NCI-H345 treated with DMSO at 0.1 percent for 48 hours (cell line): Measurements from ENCODE around the gene ABLIM2.

Source experiments
- DNase-seq: peaks from one replicate; lab custom pipeline; 2025; ENCODE audit not compliant: unreplicated experiment; lab: John Stamatoyannopoulos, UW

ABLIM2 gene

GRCh38 chr4:8176547-8177399, 18.2 kb upstream of the ABLIM2 start:
- DNase-seq, result peak; percentile 29

DNA sequence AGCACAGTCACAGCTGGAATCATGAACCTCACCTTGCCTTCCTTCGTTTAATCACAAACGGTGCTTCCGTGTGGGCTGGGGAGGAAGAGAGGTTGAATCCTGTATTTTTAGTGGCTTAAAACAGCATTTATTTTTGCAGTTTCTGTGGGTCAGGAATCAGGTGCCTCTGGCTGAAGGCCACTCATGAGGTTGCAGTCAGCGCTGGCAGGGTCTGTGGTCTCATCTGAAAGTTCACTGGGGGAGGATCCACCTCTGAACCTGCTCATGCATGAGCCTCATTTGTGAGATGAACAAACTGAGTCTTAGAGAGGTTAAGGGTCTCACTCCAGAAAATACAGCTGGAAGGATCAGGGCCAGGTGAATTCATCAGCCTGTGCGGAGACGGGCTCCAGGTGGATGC, 17.1 kb upstream of the ABLIM2 start:
- no peak for DNase-seq

GRCh38 chr4:8174970-8175369, 16.4 kb upstream of the ABLIM2 start:
- no peak for DNase-seq

- DNase-seq, result no peak
Observed at GRCh38 chr4:8173492-8174242, 15.1 kb upstream of the ABLIM2 start.

DNA sequence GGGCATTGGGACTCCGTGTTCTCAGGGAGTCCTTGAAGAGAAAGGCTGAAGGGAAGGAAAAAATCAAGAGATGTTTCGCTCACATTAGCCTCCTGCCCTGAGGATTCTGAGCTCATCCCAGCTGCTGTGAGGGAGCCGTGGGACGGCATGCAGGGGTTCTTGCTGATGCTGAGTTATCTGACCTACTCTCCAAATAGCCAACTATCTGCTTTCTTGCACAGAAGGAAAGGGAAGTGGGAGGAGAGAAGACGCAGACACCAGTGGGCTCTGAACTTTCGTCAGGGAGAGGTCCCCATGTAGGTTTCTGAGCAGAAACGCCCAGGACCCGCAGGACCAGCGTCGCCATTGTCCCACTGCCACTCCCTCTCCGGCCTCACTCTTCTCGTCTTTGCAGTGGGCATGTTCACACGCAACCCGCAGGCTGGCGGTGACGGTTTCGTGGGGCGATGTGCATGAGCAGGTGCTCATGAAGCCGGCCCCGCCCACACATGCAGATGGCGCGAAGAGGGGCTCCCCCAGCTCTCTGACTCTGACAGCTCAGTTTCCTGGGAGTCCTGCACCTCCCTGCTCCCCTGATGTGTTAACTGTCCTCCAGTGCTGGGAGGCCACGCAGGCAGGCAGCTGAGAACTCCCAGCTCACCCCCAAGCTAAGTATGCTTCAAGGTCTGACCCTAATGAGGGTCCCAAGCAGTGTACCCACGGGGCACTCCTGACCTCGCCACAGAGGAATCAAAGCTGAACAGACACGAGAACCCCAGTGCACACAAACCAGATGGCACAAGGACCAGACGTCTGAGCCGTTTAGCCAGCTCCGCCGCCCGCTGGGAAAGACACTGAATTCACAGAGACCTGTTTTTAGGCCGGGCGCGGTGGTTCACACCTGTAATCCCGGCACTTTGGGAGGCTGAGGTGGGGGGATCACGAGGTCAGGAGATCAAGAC, 13.6 kb upstream of the ABLIM2 start:
- DNase-seq, result no peak

- DNase-seq, result no peak
Observed at GRCh38 chr4:8171266-8171665, 12.7 kb upstream of the ABLIM2 start.

DNA sequence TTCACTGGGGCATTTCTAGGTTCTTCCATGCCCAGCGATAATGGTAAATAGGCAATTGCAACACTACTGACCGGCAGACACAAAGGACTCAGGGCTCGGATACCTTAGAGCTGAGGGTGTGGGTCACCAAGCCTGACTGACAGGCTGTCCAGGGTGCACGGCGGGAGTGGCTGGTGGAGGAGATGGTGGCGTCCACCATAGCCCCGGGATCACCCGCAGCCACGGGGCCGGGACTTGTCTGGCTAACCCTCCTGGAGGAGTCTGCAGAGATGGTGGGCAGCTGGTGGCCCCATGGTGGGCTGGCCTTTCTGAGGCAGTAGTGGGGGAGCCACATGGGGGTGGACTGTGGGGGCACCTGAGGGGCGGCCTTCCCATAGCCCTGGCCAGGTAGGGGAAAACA, 11.7 kb upstream of the ABLIM2 start:
- DNase-seq, result no peak

- no peak for DNase-seq
Observed at GRCh38 chr4:8169763-8170162, 11.2 kb upstream of the ABLIM2 start.

GRCh38 chr4:8168832-8169598, 10.4 kb upstream of the ABLIM2 start:
- DNase-seq, result no peak

- DNase-seq, result no peak
Observed at GRCh38 chr4:8168232-8168631, 9.6 kb upstream of the ABLIM2 start.

GRCh38 chr4:8167815-8168214, 9.2 kb upstream of the ABLIM2 start:
- DNase-seq, result no peak

DNA sequence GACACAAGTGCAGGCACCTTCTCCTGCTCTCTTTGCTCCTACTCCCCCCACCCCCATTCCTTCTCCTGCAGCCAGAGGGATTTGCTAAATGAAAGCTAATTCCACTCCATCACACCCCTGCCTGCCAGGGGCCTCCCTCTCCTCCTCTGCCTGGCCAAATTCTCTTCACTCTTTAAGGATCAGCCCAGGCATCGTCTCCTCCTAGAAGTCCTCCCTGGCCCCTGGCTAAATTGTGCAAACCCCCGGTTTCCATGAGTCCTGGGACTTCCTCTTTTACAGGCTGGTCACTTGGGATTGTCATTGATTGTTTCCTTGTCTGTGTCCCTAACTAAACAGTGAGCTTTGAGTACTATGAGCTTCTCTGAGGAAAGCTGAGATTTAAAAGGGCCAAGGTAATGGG, 8.7 kb upstream of the ABLIM2 start:
- DNase-seq, result no peak

- no peak for DNase-seq
Observed at GRCh38 chr4:8165374-8165896, 6.8 kb upstream of the ABLIM2 start.

GRCh38 chr4:8164687-8165086, 6.1 kb upstream of the ABLIM2 start:
- no peak for DNase-seq

- no peak for DNase-seq
Observed at GRCh38 chr4:8164194-8164565, 5.6 kb upstream of the ABLIM2 start.

DNA sequence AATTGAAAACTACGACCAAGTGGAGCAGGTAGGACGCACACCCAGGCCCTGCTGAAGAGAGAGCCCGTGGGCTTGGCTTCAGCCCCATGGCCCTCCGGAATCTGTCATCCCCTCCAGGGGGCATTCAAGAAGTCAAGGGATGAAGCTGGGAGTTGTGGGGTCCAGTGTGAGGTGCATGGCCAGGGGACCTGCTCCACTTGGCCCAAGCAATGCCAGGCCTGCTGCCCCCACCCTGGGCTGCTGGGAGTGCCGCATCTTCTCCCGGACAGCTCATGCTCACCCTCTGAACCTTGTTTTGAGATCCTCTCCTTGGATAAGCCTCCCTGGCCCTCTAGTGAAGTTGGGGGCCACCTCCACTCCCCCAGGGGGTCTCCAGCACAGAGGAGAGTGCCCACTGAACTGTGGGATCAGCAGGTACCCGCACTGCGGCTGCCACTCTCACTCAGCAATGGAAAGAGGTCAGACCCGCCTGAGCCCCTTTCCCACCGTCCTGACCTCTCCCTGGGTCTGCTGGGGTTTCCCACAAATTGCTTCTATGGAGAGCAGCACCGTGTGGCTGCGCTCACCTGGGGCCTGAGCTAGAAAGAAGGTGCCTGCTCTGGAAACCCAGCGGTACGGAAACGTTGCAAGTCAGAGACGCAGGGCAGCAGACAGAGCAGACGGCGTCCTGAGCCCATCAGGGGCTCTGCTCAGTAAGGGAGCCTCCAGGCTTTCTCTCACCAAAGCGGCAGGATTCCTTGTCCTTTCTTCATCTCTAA, 5.0 kb upstream of the ABLIM2 start:
- no peak for DNase-seq

GRCh38 chr4:8163026-8163425, 4.4 kb upstream of the ABLIM2 start:
- DNase-seq, result no peak

DNA sequence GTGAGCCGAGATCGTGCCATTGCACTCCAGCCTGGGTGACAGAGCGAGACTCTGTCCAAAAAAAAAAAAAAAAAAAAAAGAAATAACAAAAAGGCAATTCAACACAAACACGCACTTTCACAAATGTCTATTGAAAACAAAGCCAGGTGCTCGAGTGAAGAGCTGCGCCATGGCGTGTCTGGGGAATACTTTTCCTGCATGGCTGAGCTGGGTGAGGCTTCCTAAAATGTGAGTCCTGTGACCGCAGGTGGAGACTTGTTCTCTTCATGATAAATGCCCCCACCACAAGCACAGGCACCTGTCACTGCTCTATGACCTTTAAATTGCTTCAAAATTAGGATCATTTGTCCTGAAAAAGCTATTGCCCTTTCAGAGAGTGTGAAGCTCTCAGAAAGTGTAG, 4.0 kb upstream of the ABLIM2 start:
- DNase-seq, result peak; percentile 67

GRCh38 chr4:8160572-8160971, 2.0 kb upstream of the ABLIM2 start:
- DNase-seq, result no peak

- DNase-seq, result peak; percentile 40
Observed at GRCh38 chr4:8160233-8160560, 1.6 kb upstream of the ABLIM2 start.
